TTC549 (cell line): ENCODE measurements around the gene FKBP8.
"Not testable (repeated sequence)": the region's sequence is repeated elsewhere in the genome, so short reads cannot be mapped to it uniquely, and the experiment has no call there.

ENCODE experiments used
- FAIRE-seq: peaks from 2 replicates; lab custom pipeline; 2012; peaks lifted over from hg19 to GRCh38; lab: Jason Lieb, UNC

FKBP8 gene

GRCh38 chr19:18542941-18543813, at the start of gene FKBP8:
FKBP8 (minus strand) TSS chr19:18543573; CDS start chr19:18541970, 1,603 bp downstream.
- FAIRE-seq: no peak

GRCh38 chr19:18592732-18593131, 49.4 kb upstream of the FKBP8 start:
- not testable (repeated sequence) for FAIRE-seq

GRCh38 chr19:18591735-18592385, 48.5 kb upstream of the FKBP8 start:
- no peak for FAIRE-seq

GRCh38 chr19:18590273-18591272, 47.2 kb upstream of the FKBP8 start:
- FAIRE-seq: peak; percentile 94

- FAIRE-seq: peak; percentile 69
Measured at GRCh38 chr19:18589380-18590272, 46.3 kb upstream of the FKBP8 start.

- FAIRE-seq: no peak
Measured at GRCh38 chr19:18588611-18589379, 45.4 kb upstream of the FKBP8 start, which contains the start of gene REX1BD. REX1BD (plus strand) TSS chr19:18588798; CDS start chr19:18588802, 4 bp downstream.

GRCh38 chr19:18587962-18588610, 44.7 kb upstream of the FKBP8 start:
- no peak for FAIRE-seq

GRCh38 chr19:18587561-18587960, 44.2 kb upstream of the FKBP8 start:
- FAIRE-seq: no peak

GRCh38 chr19:18586306-18586705, 42.9 kb upstream of the FKBP8 start:
- FAIRE-seq: no peak

- FAIRE-seq: no peak
Measured at GRCh38 chr19:18580311-18580710, 36.9 kb upstream of the FKBP8 start.

- no peak for FAIRE-seq
Measured at GRCh38 chr19:18577365-18577914, 34.1 kb upstream of the FKBP8 start.

- no peak for FAIRE-seq
Measured at GRCh38 chr19:18576383-18576782, 33.0 kb upstream of the FKBP8 start.

GRCh38 chr19:18574691-18575291, 31.4 kb upstream of the FKBP8 start:
- no peak for FAIRE-seq

GRCh38 chr19:18571564-18572344, 28.4 kb upstream of the FKBP8 start, which contains the start of gene UBA52:
UBA52 (plus strand) TSS chr19:18571857; CDS start chr19:18573301, 1,444 bp downstream.
- FAIRE-seq: peak; percentile 77

- no peak for FAIRE-seq
Measured at GRCh38 chr19:18568367-18568766, 25.0 kb upstream of the FKBP8 start.

GRCh38 chr19:18566953-18567352, 23.6 kb upstream of the FKBP8 start:
- FAIRE-seq: no peak

GRCh38 chr19:18562086-18562485, 18.7 kb upstream of the FKBP8 start:
- no peak for FAIRE-seq

GRCh38 chr19:18559685-18560084, 16.3 kb upstream of the FKBP8 start:
- FAIRE-seq: no peak
